ENCODE measurements around the gene CGB3.
"Not testable (repeated sequence)": the region's sequence is repeated elsewhere in the genome, so short reads cannot be mapped to it uniquely, and the experiment has no call there.

CGB3 gene

GRCh38 chr19:49042177-49042576, 18.0 kb upstream of the CGB3 start:
- DNase-seq = no peak

GRCh38 chr19:49039736-49040135, 15.6 kb upstream of the CGB3 start:
- DNase-seq = not testable (repeated sequence)

GRCh38 chr19:49038557-49039276, 14.6 kb upstream of the CGB3 start:
- DNase-seq = not testable (repeated sequence)

- DNase-seq = not testable (repeated sequence)
Measured at GRCh38 chr19:49038111-49038510, 14.0 kb upstream of the CGB3 start.

- DNase-seq = not testable (repeated sequence)
Measured at GRCh38 chr19:49036815-49037214, 12.7 kb upstream of the CGB3 start, which contains the start of gene CGB1. Gene CGB1, minus strand, starts transcription at chr19:49036895. Its CDS starts 184 bp downstream, at chr19:49036711.

GRCh38 chr19:49031642-49032301, 7.6 kb upstream of the CGB3 start, which contains the start of gene CGB2:
Gene CGB2, plus strand, starts transcription at chr19:49031890. Its CDS starts 206 bp downstream, at chr19:49032096.
- not testable (repeated sequence) for DNase-seq

GRCh38 chr19:49030323-49030722, 6.2 kb upstream of the CGB3 start:
- DNase-seq = not testable (repeated sequence)

GRCh38 chr19:49029749-49030148, 5.6 kb upstream of the CGB3 start:
- not testable (repeated sequence) for DNase-seq

- DNase-seq = not testable (repeated sequence)
Measured at GRCh38 chr19:49028686-49029085, 4.6 kb upstream of the CGB3 start.

- DNase-seq = not testable (repeated sequence)
Measured at GRCh38 chr19:49025599-49025998, 1.5 kb upstream of the CGB3 start.

GRCh38 chr19:49025088-49025487, 955 bp upstream of the CGB3 start:
- not testable (repeated sequence) for DNase-seq

- no peak for DNase-seq
Measured at GRCh38 chr19:49022116-49022515, 2.0 kb downstream of the CGB3 start.

- no peak for DNase-seq
Measured at GRCh38 chr19:49020931-49021895, 2.9 kb downstream of the CGB3 start.

- DNase-seq = no peak
Measured at GRCh38 chr19:49020342-49020741, 3.8 kb downstream of the CGB3 start.

- DNase-seq = no peak
Measured at GRCh38 chr19:49019242-49019932, 4.7 kb downstream of the CGB3 start.

GRCh38 chr19:49018388-49019241, 5.5 kb downstream of the CGB3 start:
- DNase-seq = not testable (repeated sequence)

GRCh38 chr19:49017666-49018351, 6.3 kb downstream of the CGB3 start:
- DNase-seq = no peak

- no peak for DNase-seq
Measured at GRCh38 chr19:49017041-49017665, 7.0 kb downstream of the CGB3 start, which contains the start of gene LHB. Gene LHB, minus strand, starts transcription at chr19:49017091. Its CDS starts 10 bp downstream, at chr19:49017081.

- no peak for DNase-seq
Measured at GRCh38 chr19:49016067-49016839, 7.9 kb downstream of the CGB3 start.

All from GF-D8 (cell line).